Right renal pelvis (tissue), 4 donors: ENCODE results near the gene SLAMF8. TPM values are rescaled to one million over a fixed set of nuclear protein-coding genes. Genes with fewer than 3 reads are reported as not detected.

Experiments
- DNase-seq, 4 donors: peaks; one replicate each; pipeline ENCODE4 v3.0.0-alpha.2; 2013; ENCODE audit warnings: low read depth in 4 of 4, low spot score in 3 of 4, missing footprints in 1 of 4
- polyA plus RNA-seq, 4 donors: library from polyadenylated mRNA; unstranded; fragments of 120-200 nt; gene quantifications; one replicate each; pipeline ENCODE4 v1.2.1, GENCODE V29; 2013; ENCODE audit not compliant: insufficient read length in 4 of 4

SLAMF8 gene
- polyA plus RNA-seq = under 1 TPM; 0.62 to 0.82 (median 0.72) TPM

DNA sequence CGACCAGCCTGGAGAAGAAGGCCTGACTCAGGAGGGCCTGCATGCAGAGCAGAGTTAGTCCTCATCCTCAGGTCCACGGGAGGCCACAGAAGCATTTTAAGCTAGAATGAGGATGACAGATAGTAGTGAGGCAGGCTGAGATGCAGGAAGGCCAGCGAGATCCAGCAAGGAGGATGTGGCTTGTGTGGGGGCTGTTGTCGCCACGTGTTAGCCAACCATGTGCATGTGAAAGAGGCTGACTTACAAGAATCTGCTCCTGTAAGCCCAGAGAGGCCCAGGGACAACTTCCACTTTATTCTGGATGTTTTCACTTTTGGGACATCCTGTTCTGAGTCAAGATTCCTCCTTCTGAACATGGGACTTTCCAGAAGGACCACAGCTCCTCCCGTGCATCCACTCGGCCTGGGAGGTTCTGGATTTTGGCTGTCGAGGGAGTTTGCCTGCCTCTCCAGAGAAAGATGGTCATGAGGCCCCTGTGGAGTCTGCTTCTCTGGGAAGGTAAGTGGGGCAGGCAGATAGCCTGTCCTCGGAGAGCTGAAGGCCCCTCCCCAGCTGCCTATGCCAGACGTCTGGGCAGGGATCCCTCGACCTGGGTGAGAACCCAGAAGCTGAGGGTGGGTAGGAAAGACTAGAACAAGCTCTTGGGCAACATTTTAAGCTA, at the start of gene SLAMF8:
TSS of gene SLAMF8 (plus strand) at position 433 of the 661 bp plus-strand sequence. CDS start at position 459, 26 bp downstream.
- no peak for DNase-seq

DNA sequence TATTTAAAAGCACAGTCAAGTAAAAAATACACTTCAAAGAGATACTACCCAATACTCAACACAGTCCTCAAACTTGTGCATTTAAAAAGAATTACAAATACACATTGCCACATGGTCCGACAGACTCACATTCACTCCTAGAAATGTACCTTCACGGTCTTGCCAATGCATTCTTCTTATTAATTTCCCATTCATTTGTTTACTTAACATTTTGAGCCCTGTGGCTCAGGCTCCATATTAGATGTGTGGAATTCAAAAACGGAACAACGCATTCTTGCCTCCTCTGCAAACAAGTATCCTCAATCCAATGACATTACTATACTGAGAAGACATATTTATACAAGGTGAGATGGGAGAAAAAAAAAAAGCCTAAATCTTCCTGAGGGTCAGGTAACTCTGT, 48.4 kb upstream of the SLAMF8 start:
- no peak for DNase-seq

DNA sequence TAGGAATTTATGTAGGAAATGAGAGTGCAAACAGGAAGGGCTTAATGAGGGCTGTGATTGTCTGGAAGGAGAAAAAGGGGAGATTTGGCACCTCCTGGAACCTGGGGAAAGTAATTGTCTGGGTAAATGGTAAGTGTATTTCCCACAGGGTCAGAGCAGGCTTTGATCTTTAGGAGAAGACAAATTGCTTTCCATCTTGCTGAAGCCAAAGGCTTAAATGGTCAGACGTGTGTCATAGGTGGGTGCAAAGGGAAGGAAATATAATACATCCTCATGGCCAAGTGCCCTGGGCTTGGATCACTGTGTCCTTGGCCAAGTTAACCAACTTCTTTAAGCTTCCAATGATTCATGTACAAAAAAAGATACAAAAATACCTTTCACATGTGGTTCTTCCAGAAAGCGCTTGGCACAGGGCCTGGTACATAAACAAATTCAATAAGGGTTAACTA, 47.2 kb upstream of the SLAMF8 start:
- no peak for DNase-seq

DNA sequence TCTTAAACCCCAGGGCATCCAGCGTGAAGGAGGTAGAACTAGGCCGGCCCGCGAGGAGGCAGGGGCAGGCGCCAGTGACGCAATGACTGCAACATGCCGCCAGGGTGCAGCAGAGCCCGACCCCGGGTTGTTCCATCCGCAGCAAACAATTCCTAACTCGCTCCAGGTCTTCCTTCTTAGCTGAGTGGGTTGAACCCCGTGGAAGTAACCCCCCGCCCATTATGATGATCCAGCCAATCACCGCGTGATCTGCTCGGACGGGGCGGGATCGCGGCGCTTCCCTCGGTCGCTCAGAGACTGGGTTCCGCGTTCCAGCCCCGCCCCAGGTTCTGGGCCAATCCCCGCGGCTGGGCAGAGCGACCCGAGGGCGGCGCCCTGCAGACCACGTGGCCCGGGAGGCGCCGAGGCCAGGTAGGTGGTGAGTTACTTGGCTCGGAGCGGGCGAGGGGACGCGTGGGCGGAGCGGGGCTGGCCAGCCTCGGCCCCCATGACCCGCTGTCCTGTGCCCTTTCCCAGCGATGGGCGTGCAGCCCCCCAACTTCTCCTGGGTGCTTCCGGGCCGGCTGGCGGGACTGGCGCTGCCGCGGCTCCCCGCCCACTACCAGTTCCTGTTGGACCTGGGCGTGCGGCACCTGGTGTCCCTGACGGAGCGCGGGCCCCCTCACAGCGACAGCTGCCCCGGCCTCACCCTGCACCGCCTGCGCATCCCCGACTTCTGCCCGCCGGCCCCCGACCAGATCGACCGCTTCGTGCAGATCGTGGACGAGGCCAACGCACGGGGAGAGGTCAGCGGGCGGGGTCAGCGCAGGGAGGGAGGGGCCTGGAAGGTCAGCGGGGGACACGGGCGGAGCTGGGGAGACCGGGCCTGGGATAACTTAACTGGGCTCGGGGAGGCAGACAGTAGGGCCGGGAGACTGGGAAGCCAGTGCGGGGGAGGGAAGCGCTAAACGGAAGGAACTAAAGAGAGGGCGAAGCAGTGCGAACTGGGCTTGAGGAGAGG, 45.8 kb upstream of the SLAMF8 start, which contains the start of gene DUSP23:
TSS of gene DUSP23 (plus strand) at position 380 of the 1,000 bp plus-strand sequence. CDS start at position 519, 139 bp downstream.
- DNase-seq = peak; percentile 88 to 94 (median 92)

DNA sequence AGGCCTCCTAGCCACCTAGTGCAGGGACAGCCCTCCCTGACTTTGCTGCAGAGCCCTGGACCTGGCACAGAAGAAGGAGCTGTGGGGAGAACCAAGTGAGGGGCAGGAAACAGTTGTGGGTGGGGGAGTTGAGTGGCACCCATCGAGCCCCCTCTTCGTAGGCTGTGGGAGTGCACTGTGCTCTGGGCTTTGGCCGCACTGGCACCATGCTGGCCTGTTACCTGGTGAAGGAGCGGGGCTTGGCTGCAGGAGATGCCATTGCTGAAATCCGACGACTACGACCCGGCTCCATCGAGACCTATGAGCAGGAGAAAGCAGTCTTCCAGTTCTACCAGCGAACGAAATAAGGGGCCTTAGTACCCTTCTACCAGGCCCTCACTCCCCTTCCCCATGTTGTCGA, 44.7 kb upstream of the SLAMF8 start:
- no peak for DNase-seq

DNA sequence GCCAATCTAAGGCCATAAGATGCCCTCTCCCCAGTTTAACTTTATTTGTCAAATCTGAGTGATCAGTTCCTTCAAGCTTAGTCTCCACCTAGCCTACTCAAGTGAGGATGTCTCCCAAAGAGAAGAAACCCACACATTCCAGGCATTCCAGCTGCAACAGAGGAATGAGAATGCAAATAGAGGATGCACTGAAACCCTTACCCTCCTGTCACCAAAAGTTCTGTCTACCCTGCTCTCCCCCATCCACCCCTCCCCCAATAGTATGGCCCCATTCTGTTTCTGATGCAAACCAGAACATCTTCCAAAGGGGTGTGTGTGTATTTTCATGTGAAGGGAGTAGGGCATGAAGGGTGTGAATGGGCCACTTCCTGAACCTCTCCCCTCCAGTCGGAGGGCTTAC, 42.9 kb upstream of the SLAMF8 start:
- DNase-seq = no peak

DNA sequence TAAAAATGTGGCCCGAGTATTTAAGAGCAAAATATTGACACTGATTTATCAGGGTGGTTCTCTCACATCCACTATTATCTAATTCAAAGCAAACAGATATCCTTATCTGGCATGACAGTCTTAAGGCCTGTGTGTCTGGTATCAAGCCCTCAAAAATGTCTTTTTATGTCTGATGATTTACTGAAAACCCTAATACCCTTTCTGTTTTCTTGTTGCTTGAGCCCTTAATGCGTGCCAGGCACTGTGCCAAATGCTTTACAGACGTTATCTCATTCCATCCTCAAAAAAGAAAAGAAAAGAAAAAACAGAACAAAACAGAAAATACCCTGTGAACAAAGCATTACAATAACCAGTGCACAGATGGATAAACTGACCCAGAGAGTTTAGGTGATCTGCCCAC, 40.2 kb upstream of the SLAMF8 start:
- DNase-seq = no peak

DNA sequence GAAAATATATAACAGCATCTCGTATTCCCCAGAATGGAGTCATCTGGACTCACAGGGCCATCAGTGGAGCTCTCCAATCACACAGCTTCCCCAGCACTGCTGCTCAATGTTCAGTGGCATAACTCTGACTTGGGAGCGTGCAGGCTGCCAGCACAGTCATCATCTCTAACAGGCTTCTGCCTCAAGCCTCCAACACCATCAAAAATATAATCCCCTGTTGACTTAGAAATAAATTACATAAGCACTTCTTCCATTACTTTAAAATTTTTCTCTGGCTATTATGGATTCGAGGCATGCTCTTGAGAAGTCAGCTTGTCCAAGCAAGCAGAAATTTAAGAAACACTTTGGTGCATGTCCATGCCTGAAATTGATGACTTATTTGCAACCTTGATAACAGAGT, 39.7 kb upstream of the SLAMF8 start:
- DNase-seq = no peak

DNA sequence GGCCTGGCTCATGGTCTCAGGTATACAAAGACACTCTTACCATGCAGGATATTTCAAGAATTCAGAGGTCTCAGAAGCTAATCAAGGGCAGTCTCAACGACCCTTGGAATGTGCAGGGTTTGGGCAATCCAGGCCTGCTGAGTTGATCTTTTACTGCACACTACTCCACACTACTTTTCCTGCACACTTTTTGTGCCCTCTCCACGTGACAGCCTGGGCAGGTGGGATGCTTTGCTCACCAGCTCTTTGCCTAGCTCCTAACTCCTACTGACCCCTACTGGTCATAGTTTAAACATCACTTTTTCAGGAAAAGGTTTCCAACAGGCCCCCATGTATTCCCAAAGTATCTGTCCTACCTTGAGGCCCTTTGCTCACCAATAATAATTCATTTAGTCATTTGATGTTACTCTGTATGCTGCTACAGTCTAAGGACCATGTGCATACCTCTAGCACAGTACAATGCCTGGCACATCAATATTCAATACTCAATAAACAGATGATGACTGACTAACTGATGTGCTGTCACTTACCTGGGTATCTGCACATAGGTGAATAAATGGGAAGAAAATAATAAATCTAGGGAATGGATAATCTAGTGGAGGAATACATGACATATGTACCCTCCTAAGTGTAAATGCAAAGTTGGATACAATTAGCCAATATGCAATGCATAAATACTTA, 36.3 kb upstream of the SLAMF8 start:
- peak in 2 of 4 donors; percentile 16 to 29 for DNase-seq

DNA sequence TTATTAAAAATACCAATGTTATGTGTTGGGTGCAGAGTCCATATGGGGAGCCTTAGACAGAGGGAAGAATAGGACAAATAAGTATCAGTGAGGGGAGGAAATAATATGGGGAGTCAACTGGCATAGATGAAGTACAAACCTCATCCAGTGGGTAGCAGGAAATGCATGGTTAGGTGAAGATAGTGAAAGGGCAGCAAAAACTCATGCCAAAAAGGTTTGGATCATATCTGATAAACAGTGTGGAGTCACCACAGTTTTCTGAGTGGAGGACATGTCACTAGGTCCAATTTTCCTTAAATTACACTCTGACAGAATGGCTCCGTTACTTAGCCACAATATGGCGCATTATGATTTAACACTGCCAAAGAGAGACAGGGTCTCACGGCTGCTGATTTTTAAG, 35.6 kb upstream of the SLAMF8 start:
- no peak for DNase-seq

DNA sequence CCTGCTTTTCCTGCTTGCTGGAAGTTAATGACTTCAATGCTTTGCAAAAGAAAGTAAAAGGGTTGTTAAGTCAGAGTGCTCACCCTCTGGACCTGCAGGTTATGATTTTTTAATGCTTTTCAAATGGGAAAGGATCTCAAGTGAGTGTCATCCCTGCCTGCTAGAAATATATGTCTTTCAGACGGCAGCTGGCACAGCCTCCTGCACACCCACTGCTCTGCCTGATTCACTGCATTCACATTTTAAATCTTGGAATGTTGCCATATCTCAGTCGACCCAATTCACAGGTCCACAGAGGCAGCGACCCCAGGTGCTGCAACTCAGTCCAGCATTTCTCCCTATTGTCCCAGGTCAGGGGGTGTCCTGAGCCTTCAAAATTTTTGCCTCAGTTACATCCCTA, 35.2 kb upstream of the SLAMF8 start:
- DNase-seq = no peak

DNA sequence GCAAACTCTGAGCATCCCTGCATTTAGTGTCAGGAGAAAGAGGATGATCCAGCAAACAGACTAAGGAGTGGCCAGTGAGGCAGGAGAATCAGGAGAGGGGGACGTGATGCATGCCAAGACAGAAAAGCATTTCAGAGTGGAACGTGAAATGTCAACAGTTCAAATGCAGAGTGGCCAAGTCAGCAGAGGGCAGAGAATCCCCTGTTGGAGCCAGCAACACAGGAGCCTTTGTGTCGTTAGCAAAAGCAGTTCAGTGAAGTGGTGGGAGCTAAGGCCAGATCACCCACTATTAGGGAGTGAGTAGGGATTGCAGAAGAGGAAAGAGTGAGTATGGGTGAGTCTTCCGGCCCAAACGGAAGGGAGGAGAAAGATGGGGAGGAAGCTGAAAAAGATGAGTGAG, 31.1 kb upstream of the SLAMF8 start:
- no peak for DNase-seq

DNA sequence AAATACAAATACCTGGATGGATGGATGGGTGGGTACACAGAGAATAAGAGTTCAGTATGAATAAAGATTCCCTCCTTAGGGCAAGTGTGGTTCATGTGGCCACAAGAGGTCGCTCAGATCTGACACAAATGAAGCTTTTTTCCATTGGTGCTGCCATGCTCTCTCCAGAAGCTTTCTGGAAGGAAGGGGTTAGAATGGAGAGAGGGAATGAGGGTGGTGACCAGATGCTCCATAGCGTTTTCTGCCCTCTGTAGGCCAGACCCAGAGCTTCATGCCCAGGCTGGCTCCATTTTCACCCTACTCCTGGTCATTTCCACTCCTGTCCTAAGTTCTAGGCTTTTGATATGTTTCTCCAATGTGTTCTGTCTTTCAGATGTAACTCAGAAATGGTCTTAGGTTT, 27.8 kb upstream of the SLAMF8 start:
- DNase-seq = peak in 3 of 4 donors; percentile 48 to 59 (median 52)

DNA sequence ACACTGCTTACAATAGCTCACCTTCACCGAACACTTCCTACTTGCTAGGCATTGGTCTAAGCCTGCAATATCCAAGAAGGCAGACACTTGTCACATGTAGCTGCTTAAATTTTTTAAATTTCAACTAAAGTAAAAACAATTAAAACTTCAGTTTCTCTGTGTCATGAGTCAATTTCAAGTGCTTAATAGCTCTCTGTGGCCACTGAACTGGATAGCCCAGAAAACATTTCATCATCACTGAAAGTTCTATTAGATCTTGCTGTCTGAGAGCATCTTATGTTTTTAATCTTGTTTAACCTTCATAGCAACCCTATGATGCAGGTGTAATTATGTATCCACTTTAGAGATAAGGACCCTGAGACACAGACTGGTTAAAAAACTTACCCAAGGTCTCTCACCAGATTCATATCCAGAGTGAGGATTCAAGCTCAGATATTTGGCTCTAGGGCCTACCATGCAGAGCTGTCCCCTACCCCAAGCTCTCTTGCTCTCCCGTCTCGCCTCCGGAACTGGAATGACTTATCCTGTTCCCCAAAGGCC, 27.2 kb upstream of the SLAMF8 start:
- no peak for DNase-seq

DNA sequence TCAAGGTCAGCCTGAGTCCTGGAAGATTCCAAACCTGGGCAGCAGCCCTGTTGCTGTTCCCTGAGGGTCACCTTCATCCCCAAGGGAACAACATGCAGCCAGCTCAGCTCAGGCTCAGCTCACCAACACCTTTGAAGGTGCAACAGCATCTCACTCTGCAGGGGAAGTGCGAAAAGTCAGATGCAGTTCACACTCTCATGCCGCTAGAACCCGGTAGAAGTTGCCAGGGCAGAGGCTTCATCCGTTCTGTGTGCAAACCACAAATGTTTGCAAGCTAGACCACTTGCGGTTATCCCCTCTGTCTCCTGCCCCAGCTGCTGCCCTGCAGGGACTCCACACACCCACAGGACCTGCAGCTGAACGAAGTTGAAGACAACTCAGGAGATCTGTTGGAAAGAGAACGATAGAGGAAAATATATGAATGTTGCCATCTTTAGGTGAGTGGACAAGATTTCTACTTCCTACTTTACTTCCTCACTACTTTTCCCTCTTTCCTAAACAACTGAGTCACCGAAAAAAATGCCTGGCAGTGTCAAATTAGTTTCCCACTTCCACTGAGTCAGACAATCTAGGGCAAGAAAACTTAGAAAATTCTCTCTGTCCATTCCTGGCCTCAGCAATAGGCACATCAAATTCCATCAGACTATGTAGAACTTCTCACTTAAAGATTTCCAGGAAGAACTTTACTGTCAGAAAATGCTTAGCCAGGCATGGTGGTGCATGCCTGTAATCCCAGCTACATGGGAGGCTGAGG, 26.3 kb upstream of the SLAMF8 start:
- no peak for DNase-seq

DNA sequence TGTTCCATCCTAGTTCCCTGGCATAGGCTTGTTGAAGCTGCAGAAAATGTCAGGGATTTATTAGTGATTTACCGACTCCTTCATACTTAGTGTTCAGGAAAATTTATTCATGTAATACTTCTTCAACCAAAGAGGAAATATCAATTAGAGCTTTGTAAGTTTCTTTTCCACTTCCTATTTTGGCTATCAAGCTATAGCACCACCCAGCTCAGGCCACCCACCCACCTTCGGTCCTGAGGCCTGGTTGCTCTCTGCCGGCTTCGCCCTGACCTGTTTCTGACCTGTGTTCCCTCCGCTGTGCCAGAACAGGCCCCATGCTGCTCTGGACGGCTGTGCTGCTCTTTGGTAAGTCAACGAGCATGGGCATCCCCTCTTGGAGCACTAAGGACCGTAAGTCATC, 24.6 kb upstream of the SLAMF8 start, which contains the start of gene FCRL6:
TSS of gene FCRL6 (plus strand) at position 250 of the 400 bp plus-strand sequence. CDS start at position 315, 65 bp downstream.
- no peak for DNase-seq

DNA sequence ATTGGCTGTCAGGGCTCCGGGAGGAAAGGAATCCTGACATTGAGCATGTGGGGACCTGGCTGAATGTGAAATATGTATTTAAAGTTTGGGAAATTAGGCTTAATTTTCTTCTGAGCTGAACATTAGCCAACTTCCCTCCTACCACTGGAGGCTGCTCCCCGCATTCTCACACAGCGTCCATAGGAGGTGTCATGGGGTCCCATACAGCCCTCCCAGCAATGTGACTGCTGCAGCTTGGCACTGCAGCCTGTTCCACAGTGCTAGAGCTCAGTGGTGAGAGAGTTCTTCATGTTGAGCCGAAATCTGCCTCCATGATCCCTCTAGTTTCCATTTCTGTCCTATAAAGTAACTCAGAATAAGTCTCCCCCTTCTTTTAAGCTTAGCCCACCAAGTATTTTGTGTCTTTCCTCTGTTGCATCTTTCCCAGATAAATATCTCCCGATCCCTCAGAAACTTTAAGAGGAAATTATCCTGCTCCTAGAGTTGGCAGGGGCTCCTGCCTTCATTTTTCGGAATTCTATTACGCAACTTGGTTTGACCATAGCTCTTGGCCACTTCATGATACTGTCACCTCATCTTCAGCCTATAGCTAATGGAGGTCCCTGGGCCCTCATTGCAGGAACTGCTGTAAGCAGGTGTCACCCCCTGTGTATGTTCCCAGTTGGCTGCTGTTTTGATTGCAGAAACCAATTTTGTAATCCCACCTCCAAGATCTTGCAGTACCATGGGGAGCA, 22.6 kb upstream of the SLAMF8 start:
- DNase-seq = no peak

DNA sequence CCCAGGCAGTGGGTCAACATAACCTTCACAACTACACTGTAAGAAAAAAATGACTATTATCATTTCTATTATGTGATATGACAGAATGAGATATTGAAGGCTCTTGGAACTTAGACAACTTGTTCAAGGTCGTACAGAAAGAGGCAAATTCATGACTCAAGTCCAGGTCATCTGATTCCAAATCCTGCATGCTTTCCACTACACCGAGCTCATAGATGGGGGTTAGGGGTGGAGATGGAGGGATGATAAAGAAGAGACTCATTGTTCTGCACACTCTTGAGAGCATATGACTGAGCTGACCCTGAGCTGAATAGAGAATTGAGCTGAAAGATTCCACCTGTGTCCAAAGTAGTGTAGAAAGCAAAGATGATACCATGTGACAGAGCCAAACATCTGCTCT, 21.7 kb upstream of the SLAMF8 start:
- no peak for DNase-seq

DNA sequence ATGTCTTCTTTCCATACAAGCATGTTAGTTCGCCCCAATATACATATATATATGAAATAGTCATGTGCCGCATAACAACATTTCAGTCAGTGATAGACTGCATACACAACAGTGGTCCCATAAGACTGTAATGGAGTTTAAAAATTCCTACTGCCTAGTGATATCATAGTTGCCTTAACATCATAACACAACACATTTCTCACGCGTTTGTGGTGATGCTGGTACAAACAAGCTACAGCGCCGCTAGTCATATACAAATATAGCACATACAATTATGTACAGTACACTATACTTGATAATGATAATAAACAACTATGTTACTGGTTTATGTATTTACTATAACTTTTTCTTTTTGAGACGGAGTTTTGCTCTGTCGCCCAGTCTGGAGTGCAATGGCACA, 10.7 kb upstream of the SLAMF8 start:
- no peak for DNase-seq
